H9 (cell line): ENCODE measurements around the gene WBP1L. TPM values are rescaled to one million over a fixed set of nuclear protein-coding genes. Genes with fewer than 3 reads are reported as not detected.

Experiments used
- DNase-seq: peaks from one replicate; pipeline ENCODE4 v3.0.0-alpha.2; 2017
- H2AFZ ChIP-seq: one replicate; pipeline ENCODE4 v1.6.1; 2013; ENCODE audit warnings: mild to moderate bottlenecking, low read length, control low read depth, moderate library complexity
- H2AK5ac ChIP-seq: 2 replicates; pipeline ENCODE4 v1.6.1; 2013; ENCODE audit warnings: low read length, control low read depth, mixed read lengths; ENCODE audit not compliant: insufficient read length
- H2BK120ac ChIP-seq: one replicate; pipeline ENCODE4 v1.6.1; 2013; ENCODE audit warnings: low read depth, mild to moderate bottlenecking, low read length, control low read depth, inconsistent platforms; ENCODE audit not compliant: poor library complexity, severe bottlenecking
- H2BK12ac ChIP-seq: 2 replicates; pipeline ENCODE4 v1.6.1; 2013; ENCODE audit warnings: low read length, control low read depth, mixed read lengths, low read depth; ENCODE audit not compliant: insufficient read length
- H2BK15ac ChIP-seq: 2 replicates; pipeline ENCODE4 v1.6.1; 2013; ENCODE audit warnings: low read depth, low read length, control low read depth
- H2BK20ac ChIP-seq: one replicate; pipeline ENCODE4 v1.6.1; 2013; ENCODE audit warnings: low read depth, mild to moderate bottlenecking, low read length, control low read depth, inconsistent platforms; ENCODE audit not compliant: poor library complexity, severe bottlenecking
- H2BK5ac ChIP-seq: 2 replicates; pipeline ENCODE4 v1.6.1; 2013; ENCODE audit warnings: low read length, control low read depth, mixed read lengths; ENCODE audit not compliant: insufficient read length
- H3K14ac ChIP-seq: 2 replicates; pipeline ENCODE4 v1.6.1; 2013; ENCODE audit warnings: low read length, control low read depth; ENCODE audit not compliant: insufficient read depth
- H3K18ac ChIP-seq: 2 replicates; pipeline ENCODE4 v1.6.1; 2013; ENCODE audit warnings: low read depth, mild to moderate bottlenecking, mixed read lengths, low read length, control low read depth; ENCODE audit not compliant: insufficient read length
- H3K23ac ChIP-seq: 2 replicates; pipeline ENCODE4 v1.6.1; 2013; ENCODE audit warnings: low read length, control low read depth, mixed read lengths, low read depth; ENCODE audit not compliant: insufficient read length
- H3K23me2 ChIP-seq: 2 replicates; pipeline ENCODE4 v1.6.1; 2013; ENCODE audit warnings: low read depth, mild to moderate bottlenecking, mixed read lengths, low read length, control low read depth; ENCODE audit not compliant: insufficient read length, poor library complexity, severe bottlenecking
- H3K27ac ChIP-seq: 2 replicates; pipeline ENCODE4 v1.5.1; 2013; ENCODE audit warnings: low read length, control low read depth, mixed read lengths, low read depth; ENCODE audit not compliant: insufficient read length
- H3K27me3 ChIP-seq: 2 replicates; pipeline ENCODE4 v1.6.1; 2013; ENCODE audit warnings: low read length, control low read depth, inconsistent platforms; ENCODE audit not compliant: insufficient read depth
- H3K4ac ChIP-seq: 2 replicates; pipeline ENCODE4 v1.6.1; 2013; ENCODE audit warnings: low read depth, mild to moderate bottlenecking, control low read depth, inconsistent platforms, low read length, moderate library complexity
- H3K4me1 ChIP-seq: 2 replicates; pipeline ENCODE4 v1.6.1; 2013; ENCODE audit warnings: low read length, control low read depth, inconsistent platforms; ENCODE audit not compliant: insufficient read depth
- H3K4me2 ChIP-seq: 2 replicates; pipeline ENCODE4 v1.6.1; 2013; ENCODE audit warnings: low read length, control low read depth, mixed read lengths; ENCODE audit not compliant: insufficient read length, insufficient read depth
- H3K56ac ChIP-seq: 2 replicates; pipeline ENCODE4 v1.6.1; 2013; ENCODE audit warnings: low read depth, mild to moderate bottlenecking, mixed read lengths, low read length, control low read depth; ENCODE audit not compliant: insufficient read length
- H3K79me1 ChIP-seq: 2 replicates; pipeline ENCODE4 v1.6.1; 2013; ENCODE audit warnings: low read depth, mild to moderate bottlenecking, moderate library complexity, low read length, control low read depth, inconsistent platforms; ENCODE audit not compliant: insufficient read depth, poor library complexity, severe bottlenecking
- H3K79me2 ChIP-seq: 2 replicates; pipeline ENCODE4 v1.6.1; 2013; ENCODE audit warnings: low read length, control low read depth, inconsistent platforms; ENCODE audit not compliant: insufficient read depth
- H3K9ac ChIP-seq: 2 replicates; pipeline ENCODE4 v1.6.1; 2013; ENCODE audit warnings: low read length, control low read depth, mixed read lengths; ENCODE audit not compliant: insufficient read length; ENCODE audit errors: extremely low read depth
- H3K9me3 ChIP-seq: one replicate; pipeline ENCODE4 v1.6.1; 2013; ENCODE audit warnings: low read depth, low read length, inconsistent platforms; ENCODE audit not compliant: control insufficient read depth
- H3T11ph ChIP-seq: one replicate; pipeline ENCODE4 v1.6.1; 2013; ENCODE audit warnings: mild to moderate bottlenecking, low read length, control low read depth, inconsistent platforms
- H4K20me1 ChIP-seq: one replicate; pipeline ENCODE4 v1.6.1; 2013; ENCODE audit not compliant: control insufficient read depth, insufficient read length, insufficient read depth
- H4K5ac ChIP-seq: 2 replicates; pipeline ENCODE4 v1.6.1; 2013; ENCODE audit warnings: low read depth, mild to moderate bottlenecking, mixed read lengths, low read length, control low read depth; ENCODE audit not compliant: insufficient read length
- H4K8ac ChIP-seq: replicated peaks from 2 replicates; pipeline ENCODE4 v1.6.1; 2013; ENCODE audit warnings: low read length, control low read depth, mixed read lengths, low read depth; ENCODE audit not compliant: insufficient read length
- H4K91ac ChIP-seq: 2 replicates; pipeline ENCODE4 v1.6.1; 2013; ENCODE audit warnings: low read depth, mild to moderate bottlenecking, moderate library complexity, mixed read lengths, low read length, control low read depth; ENCODE audit not compliant: insufficient read length
- H3K27ac Mint-ChIP-seq, 3 experiments: 2 replicates in 2 of 3; 3 replicates in 1 of 3; pipeline ENCODE4 v1.8.0; 2020 to 2021; ENCODE audit warnings: mixed read lengths in 3 of 3, mild to moderate bottlenecking in 1 of 3, moderate library complexity in 1 of 3
- H3K27me3 Mint-ChIP-seq: 2 replicates; pipeline ENCODE4 v1.8.0; 2021; ENCODE audit warnings: low read depth, mild to moderate bottlenecking, moderate library complexity, mixed read lengths
- H3K36me3 Mint-ChIP-seq, 3 experiments: 2 replicates in 2 of 3; 3 replicates in 1 of 3; pipeline ENCODE4 v1.8.0; 2020 to 2021; ENCODE audit warnings: low read depth in 3 of 3, mixed read lengths in 3 of 3; ENCODE audit not compliant: insufficient read depth in 1 of 3
- H3K4me1 Mint-ChIP-seq, 2 experiments: 2 replicates each; pipeline ENCODE4 v1.8.0; 2020; ENCODE audit warnings: mixed read lengths in 2 of 2
- H3K4me3 Mint-ChIP-seq, 2 experiments: 2 replicates in 1 of 2; 3 replicates in 1 of 2; pipeline ENCODE4 v1.8.0; 2020 to 2021; ENCODE audit warnings: mild to moderate bottlenecking in 2 of 2, mixed read lengths in 2 of 2, moderate library complexity in 1 of 2
- H3K9me3 Mint-ChIP-seq, 2 experiments: 2 replicates in 1 of 2; 3 replicates in 1 of 2; pipeline ENCODE4 v1.8.0; 2020; ENCODE audit warnings: mild to moderate bottlenecking in 2 of 2, mixed read lengths in 2 of 2, moderate library complexity in 1 of 2
- CTCF ChIP-seq: fragments of 200-600 bp; sonication (generic); conservative IDR thresholded peaks from 3 replicates; pipeline ENCODE4 v1.8.0; 2021; ENCODE audit warnings: antibody characterized with exemption, mild to moderate bottlenecking
- WGBS: extraction: QIAGEN DNeasy Blood & Tissue Kit; methylation state at CpG from one replicate; pipeline ENCODE4 v1.1.7; 2013; ENCODE audit warnings: missing lambda C conversion rate, low lambda C conversion rate, mixed read lengths; ENCODE audit not compliant: insufficient read length; ENCODE audit errors: extremely low coverage; 5-methylcytosine and 5-hydroxymethylcytosine counted together
- total RNA-seq: library from RNA; stranded (reverse); gene quantifications from 2 replicates; pipeline ENCODE4 v1.2.1, GENCODE V29; 2021

Gene WBP1L
- total RNA-seq, 1 experiment from 2014 or later: 23.8 TPM

- H3T11ph ChIP-seq: no peak overlapping the region
- no peak overlapping the region for H3K18ac ChIP-seq
- no peak overlapping the region for H3K4ac ChIP-seq
These were observed 42.0 kb upstream of the WBP1L start for GRCh38 chr10:102701796-102702195.

More at GRCh38 chr10:102701796-102702195, 42.0 kb upstream of the WBP1L start:
- Mint-ChIP-seq H3K27ac (no peak overlapping the region), H3K27me3 (no peaks in the 10 kb centered on the region), H3K36me3 (peaks cover 14 to 30% (median 26%) of the 10 kb centered on the region in 3 experiments), H3K4me1 (peaks cover 0 to 3% of the 10 kb centered on the region in 2 experiments; a peak in 1 of 4 replicates), H3K9me3 (no peaks in the 10 kb centered on the region; a peak in 1 of 5 replicates), H3K4me3 (no peak overlapping the region)
- Histone ChIP-seq H3K9ac (no peak overlapping the region), H2AK5ac (no peak overlapping the region), H3K79me2 (no peaks in the 10 kb centered on the region), H2BK20ac (no peak overlapping the region), H2BK120ac (no peak overlapping the region), H3K27me3 (no peaks in the 10 kb centered on the region), H3K23ac (no peak overlapping the region), H2BK5ac (no peak overlapping the region), H4K91ac (no peak overlapping the region), H4K20me1 (no peaks in the 10 kb centered on the region), H2AFZ (no peak overlapping the region), H2BK12ac (no peak overlapping the region), H3K4me2 (no peak overlapping the region), H4K8ac (no peak overlapping the region), H3K23me2 (no peaks in the 10 kb centered on the region), H3K79me1 (peaks cover 2% of the 10 kb centered on the region), H2BK15ac (no peak overlapping the region), H3K56ac (no peak overlapping the region), H3K9me3 (no peaks in the 10 kb centered on the region), H3K4me1 (no peaks in the 10 kb centered on the region), H3K14ac (no peak overlapping the region), H4K5ac (no peak overlapping the region), H3K27ac (no peak overlapping the region)
- TF ChIP-seq CTCF: no peak
- no peak for DNase-seq
- WGBS: no CpG with 5 or more reads among the region's 3 CpGs
